WERI-Rb-1 (cell line): ENCODE measurements around the gene SLC4A1AP.

Source experiments
- DNase-seq: peaks from one replicate; pipeline ENCODE4 v3.0.0-alpha.2; 2020
- H3K27ac ChIP-seq: fragments of 250-450 bp; sonication (Bioruptor Pico); 2 replicates; pipeline ENCODE4 v1.5.1; 2020; ENCODE audit warnings: mild to moderate bottlenecking, moderate library complexity
- H3K27me3 ChIP-seq: fragments of 250-450 bp; sonication (Bioruptor Pico); 2 replicates; pipeline ENCODE4 v1.5.1; 2021; ENCODE audit warnings: mild to moderate bottlenecking, low read depth, moderate library complexity; ENCODE audit not compliant: insufficient read depth, severe bottlenecking
- H3K36me3 ChIP-seq: fragments of 250-450 bp; sonication (Bioruptor Pico); 2 replicates; pipeline ENCODE4 v1.5.1; 2020; ENCODE audit warnings: mild to moderate bottlenecking, moderate library complexity
- H3K4me3 ChIP-seq: 2 replicates; pipeline ENCODE4 v1.5.1; 2011; ENCODE audit warnings: low read depth, mild to moderate bottlenecking, control low read depth, low read length
- H3K9me3 ChIP-seq: fragments of 250-450 bp; sonication (Bioruptor Pico); 2 replicates; pipeline ENCODE4 v1.5.1; 2021; ENCODE audit warnings: mild to moderate bottlenecking, moderate library complexity; ENCODE audit not compliant: severe bottlenecking
- TF ChIP-seq, protein P1 (sequence below): IDR thresholded peaks from 2 replicates; pipeline ENCODE4 v1.5.1; 2011; ENCODE audit warnings: low read depth, mild to moderate bottlenecking, control low read depth, inconsistent platforms, low read length

Gene SLC4A1AP

DNA sequence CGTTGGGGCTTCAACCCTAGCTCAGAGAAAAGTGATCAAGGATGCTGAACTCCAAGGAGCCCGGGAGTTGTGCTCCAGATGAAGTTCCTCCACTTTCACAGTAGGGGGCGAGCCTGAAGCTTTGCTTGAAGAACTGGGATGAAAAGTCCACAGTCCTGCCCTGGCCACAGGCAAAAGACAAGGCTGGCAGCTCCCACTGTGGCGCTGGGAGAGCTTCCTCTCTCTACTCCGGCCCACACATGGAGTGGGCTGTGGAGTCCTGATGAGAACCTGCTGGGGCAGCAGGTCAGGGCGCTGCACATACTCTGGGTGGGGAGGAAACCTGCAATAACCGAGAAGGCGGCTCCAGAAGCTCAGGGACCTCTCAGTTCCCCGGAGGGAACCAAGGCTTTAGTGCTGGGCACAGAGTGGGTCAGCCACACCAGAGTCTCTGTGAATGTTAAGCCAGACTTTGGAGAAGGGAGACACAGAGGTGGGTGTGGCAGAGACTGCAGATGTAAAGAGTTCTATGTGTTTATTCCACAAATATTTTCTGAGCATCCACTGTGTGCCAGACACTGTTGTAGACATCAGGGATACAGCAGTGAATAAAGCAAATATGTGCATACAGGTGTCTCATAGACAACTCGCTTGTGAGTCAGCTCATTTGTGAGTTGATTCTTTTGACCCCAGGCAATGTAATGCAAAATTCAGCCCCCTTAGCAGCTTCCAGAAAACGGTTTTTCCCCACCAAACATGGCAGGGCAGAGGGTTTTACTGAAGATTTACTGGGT, 59.9 kb downstream of the SLC4A1AP start:
- Histone ChIP-seq H3K4me3 (no peak overlapping the region), H3K27me3 (no peaks in the 10 kb centered on the region), H3K27ac (peak overlapping the region; percentile 19; the same call in 1 of the 2 replicates), H3K36me3 (no peaks in the 10 kb centered on the region), H3K9me3 (no peaks in the 10 kb centered on the region)
- peak; percentile 83 for DNase-seq
- TF ChIP-seq, protein P1, sequence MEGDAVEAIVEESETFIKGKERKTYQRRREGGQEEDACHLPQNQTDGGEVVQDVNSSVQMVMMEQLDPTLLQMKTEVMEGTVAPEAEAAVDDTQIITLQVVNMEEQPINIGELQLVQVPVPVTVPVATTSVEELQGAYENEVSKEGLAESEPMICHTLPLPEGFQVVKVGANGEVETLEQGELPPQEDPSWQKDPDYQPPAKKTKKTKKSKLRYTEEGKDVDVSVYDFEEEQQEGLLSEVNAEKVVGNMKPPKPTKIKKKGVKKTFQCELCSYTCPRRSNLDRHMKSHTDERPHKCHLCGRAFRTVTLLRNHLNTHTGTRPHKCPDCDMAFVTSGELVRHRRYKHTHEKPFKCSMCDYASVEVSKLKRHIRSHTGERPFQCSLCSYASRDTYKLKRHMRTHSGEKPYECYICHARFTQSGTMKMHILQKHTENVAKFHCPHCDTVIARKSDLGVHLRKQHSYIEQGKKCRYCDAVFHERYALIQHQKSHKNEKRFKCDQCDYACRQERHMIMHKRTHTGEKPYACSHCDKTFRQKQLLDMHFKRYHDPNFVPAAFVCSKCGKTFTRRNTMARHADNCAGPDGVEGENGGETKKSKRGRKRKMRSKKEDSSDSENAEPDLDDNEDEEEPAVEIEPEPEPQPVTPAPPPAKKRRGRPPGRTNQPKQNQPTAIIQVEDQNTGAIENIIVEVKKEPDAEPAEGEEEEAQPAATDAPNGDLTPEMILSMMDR: peak; percentile 90

DNA sequence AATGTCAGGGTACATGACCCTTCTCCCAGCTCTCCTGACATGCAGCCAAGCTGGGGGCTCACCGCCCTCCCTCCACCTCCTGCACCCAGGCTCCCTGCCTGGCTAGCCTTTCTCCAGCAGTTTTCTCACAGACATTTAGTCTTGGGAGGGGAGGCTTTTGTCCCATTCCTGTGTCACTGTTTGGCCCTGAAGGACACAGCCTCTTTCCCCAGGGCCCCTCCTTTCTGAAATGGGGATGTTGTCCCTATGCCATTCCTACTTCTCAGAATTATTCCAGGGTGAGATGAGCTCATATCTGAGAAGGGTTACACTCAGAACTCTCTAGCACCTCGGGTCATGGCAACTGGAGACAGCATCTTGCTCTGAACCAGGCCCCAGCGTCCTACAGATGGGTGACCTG, 60.5 kb downstream of the SLC4A1AP start:
- H3K4me3 ChIP-seq: no peak overlapping the region
- DNase-seq: no peak
- no peaks in the 10 kb centered on the region for H3K36me3 ChIP-seq
- H3K27me3 ChIP-seq: no peaks in the 10 kb centered on the region
- no peaks in the 10 kb centered on the region for H3K9me3 ChIP-seq
- no peak overlapping the region for H3K27ac ChIP-seq
- TF ChIP-seq, protein P1: no peak

DNA sequence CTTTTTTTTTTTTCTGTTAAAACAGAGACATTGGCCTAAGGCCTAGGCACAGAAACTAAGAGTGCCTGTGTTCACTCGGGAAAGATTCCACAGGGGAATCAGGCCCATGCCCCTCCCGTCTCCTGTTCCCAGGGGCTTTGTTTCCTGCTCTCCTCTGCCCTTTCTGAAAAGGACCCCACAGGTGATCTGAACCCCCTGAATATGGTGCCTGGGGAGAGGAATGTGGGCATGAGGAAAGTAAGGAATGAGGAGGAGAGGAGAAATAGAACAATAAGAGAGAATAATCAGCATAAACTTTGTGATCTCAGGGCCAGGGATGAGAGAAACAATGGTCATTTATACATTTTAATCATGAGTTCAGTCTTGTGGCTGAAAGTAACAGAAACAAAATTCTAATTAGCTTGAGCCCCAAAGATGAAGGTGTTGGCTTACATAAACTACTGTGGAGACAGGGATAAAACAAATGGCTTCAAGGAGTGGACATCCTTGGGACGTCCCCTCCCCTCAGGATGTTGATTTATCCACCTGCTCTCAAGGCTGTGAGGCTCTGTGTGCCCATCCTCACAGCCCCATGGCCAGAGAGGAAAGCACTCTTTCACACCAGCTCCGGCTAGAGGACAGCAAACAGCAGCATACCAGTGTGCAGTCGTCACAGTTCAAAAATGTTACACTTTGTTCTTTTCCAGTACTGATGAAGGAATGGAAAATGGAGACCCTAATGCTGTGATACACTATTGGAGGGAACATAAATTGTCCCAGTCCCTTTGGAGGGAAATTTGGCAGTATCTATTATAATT, 61.4 kb downstream of the SLC4A1AP start:
- Histone ChIP-seq H3K9me3 (no peaks in the 10 kb centered on the region), H3K27ac (no peak overlapping the region), H3K27me3 (no peaks in the 10 kb centered on the region), H3K36me3 (no peaks in the 10 kb centered on the region), H3K4me3 (no peak overlapping the region)
- DNase-seq: no peak
- TF ChIP-seq, protein P1: no peak

DNA sequence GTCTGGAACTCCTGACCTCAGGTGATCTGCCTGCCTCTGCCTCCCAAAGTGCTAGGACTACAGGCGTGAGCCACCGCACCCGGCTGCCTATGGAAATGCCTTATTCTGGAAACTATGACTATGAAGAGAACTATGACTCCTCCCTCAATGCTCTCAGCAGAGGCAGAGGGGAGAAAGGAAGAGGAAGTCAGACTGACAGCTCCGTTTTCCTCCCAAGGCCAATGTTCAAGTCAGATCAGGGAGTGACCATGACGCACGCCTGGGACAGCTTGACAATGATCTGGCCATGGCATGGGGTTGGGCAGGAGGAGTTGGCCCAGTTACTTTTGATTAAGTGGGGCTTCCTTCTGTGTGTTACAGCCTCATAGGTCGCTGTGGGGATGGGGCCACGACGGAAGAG, 63.6 kb downstream of the SLC4A1AP start:
- no peak for DNase-seq
- Histone ChIP-seq H3K36me3 (no peaks in the 10 kb centered on the region), H3K27ac (no peak overlapping the region), H3K9me3 (no peaks in the 10 kb centered on the region), H3K4me3 (no peak overlapping the region), H3K27me3 (no peaks in the 10 kb centered on the region)
- TF ChIP-seq, protein P1: no peak

DNA sequence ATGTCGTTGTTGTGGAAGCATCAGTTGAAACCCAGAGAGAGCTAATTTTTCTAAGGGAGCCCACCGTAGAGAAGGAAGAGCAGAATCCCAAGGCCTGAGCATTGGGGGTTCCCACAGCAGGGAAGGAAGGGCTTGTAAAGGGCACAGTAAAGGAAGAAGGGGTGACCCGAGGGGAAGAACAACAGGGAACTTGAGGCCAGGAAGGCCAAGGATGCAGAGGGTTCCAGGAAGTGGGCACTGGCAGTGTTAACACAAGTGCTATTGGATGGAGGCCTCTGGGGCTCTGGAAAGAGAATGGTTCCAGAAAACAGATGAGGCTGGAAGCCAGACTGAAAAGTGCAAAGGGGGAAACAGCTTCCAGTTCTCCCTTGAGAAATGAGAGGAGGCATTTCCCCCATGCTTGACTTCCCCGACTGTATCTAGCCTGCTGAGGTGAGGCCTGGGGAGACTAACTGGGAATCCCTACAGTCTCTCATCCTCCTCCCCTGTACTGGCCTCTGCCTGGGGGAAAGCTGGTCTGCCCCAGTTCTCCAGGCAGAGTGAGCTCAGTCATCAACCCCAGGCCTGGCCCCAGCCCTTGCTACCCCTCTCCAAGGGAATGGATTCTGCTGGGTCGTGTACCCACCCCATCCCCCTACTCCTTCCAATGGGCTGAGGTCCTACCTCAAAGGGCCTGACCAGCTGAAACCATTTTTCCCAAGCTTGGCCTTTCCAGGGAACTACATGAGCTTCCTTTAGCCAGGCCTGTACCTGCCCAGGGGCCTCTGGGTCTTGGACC, 64.6 kb downstream of the SLC4A1AP start:
- no peaks in the 10 kb centered on the region for H3K9me3 ChIP-seq
- H3K36me3 ChIP-seq: no peaks in the 10 kb centered on the region
- H3K27me3 ChIP-seq: no peaks in the 10 kb centered on the region
- no peak overlapping the region for H3K4me3 ChIP-seq
- DNase-seq: no peak
- H3K27ac ChIP-seq: no peak overlapping the region
- TF ChIP-seq, protein P1: no peak
